SK-N-SH treated with all-trans-retinoic acid at 6 μM for 48 hours (cell line): ENCODE measurements around the gene TADA3.

Source experiments
- ATAC-seq: fragments of 200-7000 bp; cut with Tn5 transposase; 3 replicates; pipeline ENCODE4 v1.9.1; 2020; ENCODE audit warnings: mild to moderate bottlenecking, moderate library complexity
- ARNTL ChIP-seq: fragments of 450-650 bp; formaldehyde crosslinking; IDR thresholded peaks from 2 replicates; pipeline ENCODE4 v1.5.0; 2020; ENCODE audit warnings: low read depth, mild to moderate bottlenecking, moderate library complexity, borderline replicate concordance
- BACH2 ChIP-seq: fragments of 250-450 bp; sonication (Bioruptor Pico); IDR thresholded peaks from 2 replicates; pipeline ENCODE4 v1.9.0; 2021; ENCODE audit warnings: mild to moderate bottlenecking, borderline replicate concordance
- CSDC2 ChIP-seq: fragments of 250-450 bp; sonication (Bioruptor Pico); IDR thresholded peaks from 2 replicates; pipeline ENCODE4 v1.5.0; 2020; ENCODE audit warnings: mild to moderate bottlenecking, moderate library complexity
- ESRRG ChIP-seq: fragments of 250-450 bp; sonication (Bioruptor Pico); IDR thresholded peaks from 2 replicates; pipeline ENCODE4 v1.6.1; 2021; ENCODE audit warnings: mild to moderate bottlenecking
- GLIS3 ChIP-seq: fragments of 250-450 bp; sonication (Bioruptor Pico); IDR thresholded peaks from 2 replicates; pipeline ENCODE4 v1.5.0; 2020; ENCODE audit warnings: mild to moderate bottlenecking, moderate library complexity
- ISL1 ChIP-seq: fragments of 250-450 bp; sonication (Bioruptor Pico); IDR thresholded peaks from 2 replicates; pipeline ENCODE4 v2.1.2; 2022; ENCODE audit warnings: mild to moderate bottlenecking, moderate library complexity
- OSR1 ChIP-seq: fragments of 250-450 bp; sonication (Bioruptor Pico); IDR thresholded peaks from 2 replicates; pipeline ENCODE4 v1.8.0; 2022; ENCODE audit warnings: moderate library complexity, mild to moderate bottlenecking, inconsistent platforms
- PPARA ChIP-seq: fragments of 250-450 bp; sonication (Bioruptor Pico); IDR thresholded peaks from 2 replicates; pipeline ENCODE4 v1.5.0; 2020; ENCODE audit warnings: mild to moderate bottlenecking, borderline replicate concordance
- RARB ChIP-seq: fragments of 250-450 bp; sonication (Bioruptor Pico); IDR thresholded peaks from 2 replicates; pipeline ENCODE4 v1.8.0; 2021; ENCODE audit warnings: mild to moderate bottlenecking, moderate library complexity
- TOX ChIP-seq: fragments of 250-450 bp; sonication (Bioruptor Pico); IDR thresholded peaks from 2 replicates; pipeline ENCODE4 v1.8.0; 2021; ENCODE audit warnings: mild to moderate bottlenecking, moderate library complexity, borderline replicate concordance
- ZC3H10 ChIP-seq: fragments of 250-450 bp; sonication (Bioruptor Pico); IDR thresholded peaks from 2 replicates; pipeline ENCODE4 v1.5.1; 2021; ENCODE audit warnings: mild to moderate bottlenecking, moderate library complexity
- ZFP3 ChIP-seq: fragments of 250-450 bp; sonication (Bioruptor Pico); IDR thresholded peaks from 2 replicates; pipeline ENCODE4 v1.5.0; 2020; ENCODE audit warnings: mild to moderate bottlenecking, moderate library complexity
- ZFP30 ChIP-seq: fragments of 450-650 bp; formaldehyde crosslinking; IDR thresholded peaks from 2 replicates; pipeline ENCODE4 v1.5.0; 2022; ENCODE audit warnings: mild to moderate bottlenecking, moderate library complexity
- ZNF565 ChIP-seq: fragments of 450-650 bp; formaldehyde crosslinking; conservative IDR thresholded peaks from 2 replicates; pipeline ENCODE4 v1.5.0; 2020; ENCODE audit warnings: low read depth, mild to moderate bottlenecking, moderate library complexity
- ZNF70 ChIP-seq: fragments of 450-650 bp; formaldehyde crosslinking; IDR thresholded peaks from 2 replicates; pipeline ENCODE4 v1.5.0; 2020; ENCODE audit warnings: mild to moderate bottlenecking, moderate library complexity
- ZNF8 ChIP-seq: fragments of 450-650 bp; formaldehyde crosslinking; IDR thresholded peaks from 2 replicates; pipeline ENCODE4 v1.5.0; 2020; ENCODE audit warnings: mild to moderate bottlenecking, moderate library complexity
- TF ChIP-seq, protein P1 (sequence below): fragments of 250-450 bp; sonication (Bioruptor Pico); IDR thresholded peaks from 2 replicates; pipeline ENCODE4 v1.8.0; 2020; ENCODE audit warnings: mild to moderate bottlenecking, moderate library complexity, borderline replicate concordance
- TF ChIP-seq, protein P2 (sequence below): fragments of 250-450 bp; sonication (Bioruptor Pico); IDR thresholded peaks from 2 replicates; pipeline ENCODE4 v1.5.0; 2020; ENCODE audit warnings: mild to moderate bottlenecking, moderate library complexity
- TF ChIP-seq, protein P3 (sequence below): fragments of 250-450 bp; sonication (Bioruptor Pico); IDR thresholded peaks from 2 replicates; pipeline ENCODE4 v1.8.0; 2021; ENCODE audit warnings: low read depth, mild to moderate bottlenecking, moderate library complexity, borderline replicate concordance
- TF ChIP-seq, protein P4 (sequence below): fragments of 250-450 bp; sonication (Bioruptor Pico); IDR thresholded peaks from 2 replicates; pipeline ENCODE4 v1.5.1; 2020; ENCODE audit warnings: low read depth, mild to moderate bottlenecking, moderate library complexity
- TF ChIP-seq, protein P5 (sequence below): fragments of 250-450 bp; sonication (Bioruptor Pico); IDR thresholded peaks from 2 replicates; pipeline ENCODE4 v1.5.1; 2021; ENCODE audit warnings: mild to moderate bottlenecking, moderate library complexity

TADA3 gene

DNA sequence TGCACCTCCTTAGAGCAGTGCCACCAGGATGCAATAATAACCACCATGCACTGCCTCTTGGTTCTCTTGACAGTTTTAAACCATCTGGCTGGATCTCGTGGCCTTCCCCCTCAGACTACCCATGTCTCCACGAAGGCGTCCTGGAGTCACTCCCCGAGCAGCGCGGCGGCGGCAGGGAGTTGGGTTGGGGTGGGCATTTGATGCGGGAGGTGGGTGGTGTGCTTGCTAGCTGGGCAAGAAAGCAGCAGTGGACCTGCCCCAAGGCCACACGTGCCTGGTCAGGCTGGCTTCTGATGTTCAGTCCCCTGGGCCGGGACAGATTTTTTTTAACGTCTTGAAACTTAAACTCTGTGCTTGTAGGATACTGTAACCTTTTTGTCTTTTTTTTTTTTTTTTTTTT, 13.9 kb upstream of the TADA3 start:
- ATAC-seq, result no peak
- TF ChIP-seq, protein P1, sequence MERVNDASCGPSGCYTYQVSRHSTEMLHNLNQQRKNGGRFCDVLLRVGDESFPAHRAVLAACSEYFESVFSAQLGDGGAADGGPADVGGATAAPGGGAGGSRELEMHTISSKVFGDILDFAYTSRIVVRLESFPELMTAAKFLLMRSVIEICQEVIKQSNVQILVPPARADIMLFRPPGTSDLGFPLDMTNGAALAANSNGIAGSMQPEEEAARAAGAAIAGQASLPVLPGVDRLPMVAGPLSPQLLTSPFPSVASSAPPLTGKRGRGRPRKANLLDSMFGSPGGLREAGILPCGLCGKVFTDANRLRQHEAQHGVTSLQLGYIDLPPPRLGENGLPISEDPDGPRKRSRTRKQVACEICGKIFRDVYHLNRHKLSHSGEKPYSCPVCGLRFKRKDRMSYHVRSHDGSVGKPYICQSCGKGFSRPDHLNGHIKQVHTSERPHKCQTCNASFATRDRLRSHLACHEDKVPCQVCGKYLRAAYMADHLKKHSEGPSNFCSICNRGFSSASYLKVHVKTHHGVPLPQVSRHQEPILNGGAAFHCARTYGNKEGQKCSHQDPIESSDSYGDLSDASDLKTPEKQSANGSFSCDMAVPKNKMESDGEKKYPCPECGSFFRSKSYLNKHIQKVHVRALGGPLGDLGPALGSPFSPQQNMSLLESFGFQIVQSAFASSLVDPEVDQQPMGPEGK (CRISPR knock-in tag), result no peak
- TF ChIP-seq OSR1 (CRISPR knock-in tag), result no peak
- TF ChIP-seq RARB, result no peak
- no peak for TF ChIP-seq CSDC2
- TF ChIP-seq ZNF70 (CRISPR knock-in tag), result no peak
- TF ChIP-seq, protein P2, sequence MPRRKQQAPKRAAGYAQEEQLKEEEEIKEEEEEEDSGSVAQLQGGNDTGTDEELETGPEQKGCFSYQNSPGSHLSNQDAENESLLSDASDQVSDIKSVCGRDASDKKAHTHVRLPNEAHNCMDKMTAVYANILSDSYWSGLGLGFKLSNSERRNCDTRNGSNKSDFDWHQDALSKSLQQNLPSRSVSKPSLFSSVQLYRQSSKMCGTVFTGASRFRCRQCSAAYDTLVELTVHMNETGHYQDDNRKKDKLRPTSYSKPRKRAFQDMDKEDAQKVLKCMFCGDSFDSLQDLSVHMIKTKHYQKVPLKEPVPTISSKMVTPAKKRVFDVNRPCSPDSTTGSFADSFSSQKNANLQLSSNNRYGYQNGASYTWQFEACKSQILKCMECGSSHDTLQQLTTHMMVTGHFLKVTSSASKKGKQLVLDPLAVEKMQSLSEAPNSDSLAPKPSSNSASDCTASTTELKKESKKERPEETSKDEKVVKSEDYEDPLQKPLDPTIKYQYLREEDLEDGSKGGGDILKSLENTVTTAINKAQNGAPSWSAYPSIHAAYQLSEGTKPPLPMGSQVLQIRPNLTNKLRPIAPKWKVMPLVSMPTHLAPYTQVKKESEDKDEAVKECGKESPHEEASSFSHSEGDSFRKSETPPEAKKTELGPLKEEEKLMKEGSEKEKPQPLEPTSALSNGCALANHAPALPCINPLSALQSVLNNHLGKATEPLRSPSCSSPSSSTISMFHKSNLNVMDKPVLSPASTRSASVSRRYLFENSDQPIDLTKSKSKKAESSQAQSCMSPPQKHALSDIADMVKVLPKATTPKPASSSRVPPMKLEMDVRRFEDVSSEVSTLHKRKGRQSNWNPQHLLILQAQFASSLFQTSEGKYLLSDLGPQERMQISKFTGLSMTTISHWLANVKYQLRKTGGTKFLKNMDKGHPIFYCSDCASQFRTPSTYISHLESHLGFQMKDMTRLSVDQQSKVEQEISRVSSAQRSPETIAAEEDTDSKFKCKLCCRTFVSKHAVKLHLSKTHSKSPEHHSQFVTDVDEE (CRISPR knock-in tag), result no peak

DNA sequence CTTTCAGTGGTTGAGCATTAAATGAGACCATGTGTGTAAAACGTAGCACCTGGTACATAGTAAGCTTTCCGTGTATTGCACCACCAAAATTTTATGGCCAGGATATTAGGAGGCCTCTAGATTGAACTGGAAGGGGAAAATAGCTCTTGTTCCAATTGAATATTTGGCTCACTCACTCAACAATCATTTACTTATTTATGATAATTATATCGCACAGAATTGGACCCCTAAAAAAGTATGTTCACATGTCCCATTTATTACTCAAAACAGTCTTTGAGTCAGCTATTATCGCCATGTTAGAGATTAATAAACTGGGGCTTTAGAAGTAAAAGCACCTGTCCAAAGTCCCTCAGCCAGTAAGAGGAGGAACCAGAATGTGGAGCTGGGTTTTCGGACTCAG, 12.7 kb upstream of the TADA3 start:
- TF ChIP-seq BACH2 (no peak), ZFP30 (CRISPR knock-in tag) (no peak), RARB (no peak)
- ATAC-seq, result no peak

DNA sequence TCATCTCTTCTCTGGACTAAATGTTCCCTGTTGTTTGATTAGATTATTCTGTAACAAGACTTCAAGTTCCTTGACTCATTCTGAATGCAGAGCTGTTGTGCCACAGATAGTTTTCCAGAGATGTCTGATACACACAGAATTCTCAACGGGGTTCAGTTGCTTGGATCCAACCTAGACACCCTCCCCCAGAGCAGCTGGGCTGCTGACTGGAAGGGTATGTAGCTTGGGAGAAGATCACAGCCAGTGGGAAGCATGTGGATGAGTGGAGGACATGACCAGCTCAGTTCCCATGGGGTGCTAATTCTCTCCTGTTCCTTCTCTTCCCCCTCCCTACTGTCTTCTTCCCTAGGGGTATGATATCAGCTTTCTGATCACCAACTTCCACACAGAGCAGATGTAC, 11.2 kb upstream of the TADA3 start:
- ATAC-seq, result no peak
- no peak for TF ChIP-seq ZFP3
- no peak for TF ChIP-seq ZNF8 (CRISPR knock-in tag)
- TF ChIP-seq, protein P3, sequence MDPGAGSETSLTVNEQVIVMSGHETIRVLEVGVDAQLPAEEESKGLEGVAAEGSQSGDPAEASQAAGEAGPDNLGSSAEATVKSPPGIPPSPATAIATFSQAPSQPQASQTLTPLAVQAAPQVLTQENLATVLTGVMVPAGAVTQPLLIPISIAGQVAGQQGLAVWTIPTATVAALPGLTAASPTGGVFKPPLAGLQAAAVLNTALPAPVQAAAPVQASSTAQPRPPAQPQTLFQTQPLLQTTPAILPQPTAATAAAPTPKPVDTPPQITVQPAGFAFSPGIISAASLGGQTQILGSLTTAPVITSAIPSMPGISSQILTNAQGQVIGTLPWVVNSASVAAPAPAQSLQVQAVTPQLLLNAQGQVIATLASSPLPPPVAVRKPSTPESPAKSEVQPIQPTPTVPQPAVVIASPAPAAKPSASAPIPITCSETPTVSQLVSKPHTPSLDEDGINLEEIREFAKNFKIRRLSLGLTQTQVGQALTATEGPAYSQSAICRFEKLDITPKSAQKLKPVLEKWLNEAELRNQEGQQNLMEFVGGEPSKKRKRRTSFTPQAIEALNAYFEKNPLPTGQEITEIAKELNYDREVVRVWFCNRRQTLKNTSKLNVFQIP (CRISPR knock-in tag), result no peak
- no peak for TF ChIP-seq RARB
- no peak for TF ChIP-seq BACH2
- no peak for TF ChIP-seq ZNF565 (CRISPR knock-in tag)
- TF ChIP-seq ZNF70 (CRISPR knock-in tag), result no peak

DNA sequence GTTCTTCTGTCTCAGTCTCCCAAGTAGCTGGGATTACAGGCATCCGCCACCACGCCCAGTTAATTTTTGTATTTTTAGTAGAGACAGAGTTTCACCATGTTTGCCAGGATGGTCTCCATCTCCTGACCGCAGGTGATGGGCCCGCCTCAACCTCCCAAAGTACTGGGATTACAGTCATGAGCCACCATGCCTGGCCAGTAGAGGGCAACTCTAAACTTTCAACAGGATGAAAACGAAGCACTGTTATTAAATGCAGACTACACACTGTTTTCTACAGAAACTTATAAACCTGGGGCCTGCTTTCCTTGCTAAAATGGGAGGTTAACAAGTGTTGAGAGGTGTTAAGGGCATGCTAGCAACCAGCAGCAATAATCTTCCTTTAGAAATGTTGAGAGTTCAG, 8.3 kb upstream of the TADA3 start:
- peak; percentile 47; the same call in 2 of the 3 replicates for ATAC-seq
- TF ChIP-seq ZC3H10 (CRISPR knock-in tag) (no peak), ISL1 (no peak), RARB (no peak), TOX (no peak), ESRRG (CRISPR knock-in tag) (no peak), GLIS3 (CRISPR knock-in tag) (no peak), ARNTL (CRISPR knock-in tag) (no peak), ZNF565 (CRISPR knock-in tag) (no peak), PPARA (CRISPR knock-in tag) (no peak)
- TF ChIP-seq, protein P1 (CRISPR knock-in tag), result no peak
- TF ChIP-seq, protein P2 (CRISPR knock-in tag), result no peak
- TF ChIP-seq, protein P4, sequence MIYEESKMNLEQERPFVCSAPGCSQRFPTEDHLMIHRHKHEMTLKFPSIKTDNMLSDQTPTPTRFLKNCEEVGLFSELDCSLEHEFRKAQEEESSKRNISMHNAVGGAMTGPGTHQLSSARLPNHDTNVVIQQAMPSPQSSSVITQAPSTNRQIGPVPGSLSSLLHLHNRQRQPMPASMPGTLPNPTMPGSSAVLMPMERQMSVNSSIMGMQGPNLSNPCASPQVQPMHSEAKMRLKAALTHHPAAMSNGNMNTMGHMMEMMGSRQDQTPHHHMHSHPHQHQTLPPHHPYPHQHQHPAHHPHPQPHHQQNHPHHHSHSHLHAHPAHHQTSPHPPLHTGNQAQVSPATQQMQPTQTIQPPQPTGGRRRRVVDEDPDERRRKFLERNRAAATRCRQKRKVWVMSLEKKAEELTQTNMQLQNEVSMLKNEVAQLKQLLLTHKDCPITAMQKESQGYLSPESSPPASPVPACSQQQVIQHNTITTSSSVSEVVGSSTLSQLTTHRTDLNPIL (CRISPR knock-in tag), result no peak
- TF ChIP-seq, protein P5, sequence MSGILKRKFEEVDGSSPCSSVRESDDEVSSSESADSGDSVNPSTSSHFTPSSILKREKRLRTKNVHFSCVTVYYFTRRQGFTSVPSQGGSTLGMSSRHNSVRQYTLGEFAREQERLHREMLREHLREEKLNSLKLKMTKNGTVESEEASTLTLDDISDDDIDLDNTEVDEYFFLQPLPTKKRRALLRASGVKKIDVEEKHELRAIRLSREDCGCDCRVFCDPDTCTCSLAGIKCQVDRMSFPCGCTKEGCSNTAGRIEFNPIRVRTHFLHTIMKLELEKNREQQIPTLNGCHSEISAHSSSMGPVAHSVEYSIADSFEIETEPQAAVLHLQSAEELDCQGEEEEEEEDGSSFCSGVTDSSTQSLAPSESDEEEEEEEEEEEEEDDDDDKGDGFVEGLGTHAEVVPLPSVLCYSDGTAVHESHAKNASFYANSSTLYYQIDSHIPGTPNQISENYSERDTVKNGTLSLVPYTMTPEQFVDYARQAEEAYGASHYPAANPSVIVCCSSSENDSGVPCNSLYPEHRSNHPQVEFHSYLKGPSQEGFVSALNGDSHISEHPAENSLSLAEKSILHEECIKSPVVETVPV (CRISPR knock-in tag), result no peak
- TF ChIP-seq, all 23 proteins: peak for 0
